ENCODE data around the gene IL25.

GRCh38 chr14:23357261-23357660, 15.3 kb upstream of the IL25 start:
- TF ChIP-seq CTCF (optimal IDR thresholded peaks at IDR 0.05 in 1 of 3, IDR thresholded peaks at IDR 0.05 in 1 of 3, conservative IDR thresholded peaks at IDR 0.05 in 1 of 3; ENCODE audit: extremely low read depth in 1 of 3, insufficient read depth in 2 of 3, low read length in 3 of 3) = no peak
- TF ChIP-seq EZH2 (IDR thresholded peaks at IDR 0.05; ENCODE audit: low read length) = no peak
